Adrenal gland (tissue), 5 donors: ENCODE measurements around the gene LY6G6D.

Experiments used
- POLR2A ChIP-seq, 2 donors: fragments of 450-650 bp; IDR thresholded peaks; one replicate each; pipeline ENCODE4 v1.6.1; 2017; ENCODE audit warnings: antibody characterized with exemption in 2 of 2, mild to moderate bottlenecking in 2 of 2, moderate library complexity in 1 of 2
- TF ChIP-seq, protein P1 (sequence below), 6 experiments: fragments of 450-650 bp in 4 of 6; fragments of 200-600 bp in 2 of 6; sonication (generic) in 1 of 6; IDR thresholded peaks; 1 replicate in 5 of 6; 2 replicates in 1 of 6; pipeline versions ENCODE4 v1.5.1 to v1.8.0; 2016 to 2021; ENCODE audit warnings: antibody characterized with exemption in 6 of 6, mild to moderate bottlenecking in 2 of 6, moderate library complexity in 1 of 6
- donor health status: DM: no; HTN: no; CAD: no.

- TF ChIP-seq, protein P1, sequence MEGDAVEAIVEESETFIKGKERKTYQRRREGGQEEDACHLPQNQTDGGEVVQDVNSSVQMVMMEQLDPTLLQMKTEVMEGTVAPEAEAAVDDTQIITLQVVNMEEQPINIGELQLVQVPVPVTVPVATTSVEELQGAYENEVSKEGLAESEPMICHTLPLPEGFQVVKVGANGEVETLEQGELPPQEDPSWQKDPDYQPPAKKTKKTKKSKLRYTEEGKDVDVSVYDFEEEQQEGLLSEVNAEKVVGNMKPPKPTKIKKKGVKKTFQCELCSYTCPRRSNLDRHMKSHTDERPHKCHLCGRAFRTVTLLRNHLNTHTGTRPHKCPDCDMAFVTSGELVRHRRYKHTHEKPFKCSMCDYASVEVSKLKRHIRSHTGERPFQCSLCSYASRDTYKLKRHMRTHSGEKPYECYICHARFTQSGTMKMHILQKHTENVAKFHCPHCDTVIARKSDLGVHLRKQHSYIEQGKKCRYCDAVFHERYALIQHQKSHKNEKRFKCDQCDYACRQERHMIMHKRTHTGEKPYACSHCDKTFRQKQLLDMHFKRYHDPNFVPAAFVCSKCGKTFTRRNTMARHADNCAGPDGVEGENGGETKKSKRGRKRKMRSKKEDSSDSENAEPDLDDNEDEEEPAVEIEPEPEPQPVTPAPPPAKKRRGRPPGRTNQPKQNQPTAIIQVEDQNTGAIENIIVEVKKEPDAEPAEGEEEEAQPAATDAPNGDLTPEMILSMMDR (IDR thresholded peaks at IDR 0.05): no peak
- no peak for TF ChIP-seq POLR2A (IDR thresholded peaks at IDR 0.05)
These were observed 35.4 kb downstream of the LY6G6D start for GRCh38 chr6:31750411-31751022.
